Epidermal melanocyte (primary cell): ENCODE results near the gene MUC7.
"Not testable (repeated sequence)": the region's sequence is repeated elsewhere in the genome, so short reads cannot be mapped to it uniquely, and the experiment has no call there.

Experiments used
- DNase-seq: peaks from one replicate; pipeline ENCODE4 v3.0.0; 2011; ENCODE audit warnings: low spot score; ENCODE audit not compliant: insufficient read length

MUC7 gene

GRCh38 chr4:70471897-70472296 is at the start of gene MUC7:
TSS of gene MUC7 (plus strand) at chr4:70472197. CDS start at chr4:70474022, 1,825 bp downstream.
- DNase-seq, result no peak

GRCh38 chr4:70425306-70425705 is 46.7 kb upstream of the MUC7 start:
- DNase-seq, result no peak

- no peak for DNase-seq
Measured at GRCh38 chr4:70426789-70427188, 45.2 kb upstream of the MUC7 start.

- no peak for DNase-seq
Measured at GRCh38 chr4:70437197-70437596, 34.8 kb upstream of the MUC7 start.

- DNase-seq, result no peak
Measured at GRCh38 chr4:70442474-70442873, 29.5 kb upstream of the MUC7 start.

GRCh38 chr4:70443329-70443728 is 28.7 kb upstream of the MUC7 start:
- DNase-seq, result no peak

- no peak for DNase-seq
Measured at GRCh38 chr4:70449220-70449619, 22.8 kb upstream of the MUC7 start.

GRCh38 chr4:70452946-70453345 is 19.1 kb upstream of the MUC7 start:
- DNase-seq, result no peak

GRCh38 chr4:70463335-70463734 is 8.7 kb upstream of the MUC7 start:
- DNase-seq, result no peak

GRCh38 chr4:70473679-70474078 is 1.7 kb downstream of the MUC7 start:
- no peak for DNase-seq

- no peak for DNase-seq
Measured at GRCh38 chr4:70488748-70489147, 16.8 kb downstream of the MUC7 start.

- DNase-seq, result no peak
Measured at GRCh38 chr4:70496231-70496630, 24.2 kb downstream of the MUC7 start.

- not testable (repeated sequence) for DNase-seq
Measured at GRCh38 chr4:70501838-70502237, 29.8 kb downstream of the MUC7 start.

- DNase-seq, result no peak
Measured at GRCh38 chr4:70504733-70505132, 32.7 kb downstream of the MUC7 start.

GRCh38 chr4:70505151-70505748 is 33.3 kb downstream of the MUC7 start:
- DNase-seq, result no peak

- DNase-seq, result no peak
Measured at GRCh38 chr4:70508801-70509200, 36.8 kb downstream of the MUC7 start.

- no peak for DNase-seq
Measured at GRCh38 chr4:70511365-70511764, 39.4 kb downstream of the MUC7 start.

GRCh38 chr4:70515367-70516250 is 43.6 kb downstream of the MUC7 start:
- DNase-seq, result no peak

- DNase-seq, result no peak
Measured at GRCh38 chr4:70518269-70518668, 46.3 kb downstream of the MUC7 start, which contains the start of gene AMTN. TSS of gene AMTN (plus strand) at chr4:70518569. CDS start at chr4:70518778, 209 bp downstream.

GRCh38 chr4:70518716-70519115 is 46.7 kb downstream of the MUC7 start:
- no peak for DNase-seq

- no peak for DNase-seq
Measured at GRCh38 chr4:70522626-70523025, 50.6 kb downstream of the MUC7 start.

- DNase-seq, result no peak
Measured at GRCh38 chr4:70530997-70531396, 59.0 kb downstream of the MUC7 start.

- DNase-seq, result no peak
Measured at GRCh38 chr4:70531981-70532380, 60.0 kb downstream of the MUC7 start.
